Measurements from ENCODE around the gene SORCS2.

SORCS2 gene

GRCh38 chr4:7732263-7732662 is 539.9 kb downstream of the SORCS2 start:
- DNase-seq, result no peak

GRCh38 chr4:7733201-7733600 is 540.9 kb downstream of the SORCS2 start:
- no peak for DNase-seq

- no peak for DNase-seq
Observed at GRCh38 chr4:7733801-7734650, 541.7 kb downstream of the SORCS2 start.

GRCh38 chr4:7734651-7735260 is 542.4 kb downstream of the SORCS2 start:
- no peak for DNase-seq

- DNase-seq, result no peak
Observed at GRCh38 chr4:7735395-7735794, 543.1 kb downstream of the SORCS2 start.

- no peak for DNase-seq
Observed at GRCh38 chr4:7735961-7736360, 543.6 kb downstream of the SORCS2 start.

GRCh38 chr4:7736436-7737267 is 544.3 kb downstream of the SORCS2 start:
- DNase-seq, result no peak

GRCh38 chr4:7737268-7737645 is 544.9 kb downstream of the SORCS2 start:
- DNase-seq, result no peak

- no peak for DNase-seq
Observed at GRCh38 chr4:7737752-7738457, 545.6 kb downstream of the SORCS2 start.

- no peak for DNase-seq
Observed at GRCh38 chr4:7738458-7739076, 546.2 kb downstream of the SORCS2 start.

GRCh38 chr4:7739077-7739917 is 547.0 kb downstream of the SORCS2 start:
- DNase-seq, result no peak

GRCh38 chr4:7739918-7740865 is 547.9 kb downstream of the SORCS2 start:
- DNase-seq, result no peak

- DNase-seq, result no peak
Observed at GRCh38 chr4:7740866-7741525, 548.7 kb downstream of the SORCS2 start.

- no peak for DNase-seq
Observed at GRCh38 chr4:7741946-7742806, 549.8 kb downstream of the SORCS2 start.

- DNase-seq, result no peak
Observed at GRCh38 chr4:7742807-7743280, 550.5 kb downstream of the SORCS2 start.

GRCh38 chr4:7744142-7744804 is 551.9 kb downstream of the SORCS2 start:
- no peak for DNase-seq

GRCh38 chr4:7745301-7745885 is 553.1 kb downstream of the SORCS2 start:
- DNase-seq, result no peak

Measured in activated CD4-positive, alpha-beta T cell treated with anti-CD3 and anti-CD28 coated beads for 4 hours (primary cell).